ENCODE measurements around the gene BIRC6.
"Not testable (repeated sequence)": the region's sequence is repeated elsewhere in the genome, so short reads cannot be mapped to it uniquely, and the experiment has no call there.

The BIRC6 gene

GRCh38 chr2:32617599-32618189 is 260.9 kb downstream of the BIRC6 start:
- no peak for DNase-seq (ENCODE audit: low spot score)

DNA sequence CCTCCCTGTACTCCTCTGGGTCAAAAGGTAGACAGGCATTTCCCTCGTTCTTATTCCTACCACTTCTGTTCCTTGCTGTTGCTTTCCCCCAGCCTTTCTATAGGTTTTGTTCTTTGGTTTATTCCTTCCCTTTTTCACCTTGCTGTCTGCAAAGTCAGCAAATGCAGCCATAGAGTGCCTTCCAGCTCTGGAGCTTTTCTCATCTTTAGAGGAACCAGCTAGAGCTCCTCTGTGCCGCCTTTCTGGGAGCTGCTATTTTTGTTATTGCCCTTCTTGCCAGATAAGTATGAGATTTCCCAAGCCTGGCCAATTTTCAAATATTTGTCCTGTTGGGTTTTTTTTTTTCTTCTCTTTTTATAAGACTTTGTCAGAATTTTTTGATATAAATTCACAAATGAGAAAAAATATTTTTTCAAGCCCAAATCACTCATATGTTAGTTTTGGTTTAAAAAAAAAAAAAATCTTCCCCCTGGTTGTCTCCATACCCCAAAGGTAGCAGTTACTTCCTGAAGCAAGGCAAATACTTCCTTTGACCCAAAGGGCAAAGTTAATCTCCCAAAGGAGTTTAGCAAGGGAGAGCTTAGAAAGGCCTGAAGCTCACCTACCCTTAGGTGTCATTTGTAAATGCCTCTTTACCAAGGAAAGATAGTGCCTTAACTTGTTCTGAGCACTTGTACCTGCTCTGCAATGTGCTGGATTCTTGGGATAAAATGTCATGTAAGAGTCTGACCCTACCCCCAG is 265.9 kb downstream of the BIRC6 start:
- DNase-seq (ENCODE audit: low spot score) = no peak

GRCh38 chr2:32623311-32623706 is 266.5 kb downstream of the BIRC6 start:
- no peak for DNase-seq (ENCODE audit: low spot score)

GRCh38 chr2:32624812-32625211 is 268.0 kb downstream of the BIRC6 start:
- no peak for DNase-seq (ENCODE audit: low spot score)

DNA sequence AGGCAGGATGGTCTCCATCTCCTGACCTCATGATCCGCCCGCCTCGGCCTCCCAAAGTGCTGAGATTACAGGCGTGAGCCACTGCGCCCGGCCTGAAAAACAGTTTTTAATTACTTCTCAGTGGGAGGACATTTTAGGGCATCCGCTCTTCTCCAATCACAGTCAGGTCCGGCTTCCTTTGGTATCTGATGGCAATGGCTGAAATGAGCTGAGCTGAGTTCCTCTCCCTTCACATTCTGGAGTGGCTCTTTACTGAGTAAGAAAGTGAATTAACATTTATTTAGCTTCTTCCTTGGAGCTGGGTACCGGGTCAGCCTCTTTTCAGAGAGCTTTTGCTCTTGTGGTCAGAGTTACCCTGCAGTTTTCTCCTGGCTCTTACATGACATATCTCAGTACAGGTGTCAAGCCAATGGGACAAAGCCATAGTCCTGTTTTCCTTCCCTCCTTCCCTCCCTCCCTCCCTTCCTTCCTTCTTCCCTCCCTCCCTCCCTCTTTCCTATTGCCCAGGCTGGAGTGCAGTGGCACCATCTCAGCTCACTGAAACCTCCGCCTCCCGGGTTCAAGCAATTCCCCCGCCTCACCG is 269.9 kb downstream of the BIRC6 start:
- DNase-seq (ENCODE audit: low spot score) = no peak

DNA sequence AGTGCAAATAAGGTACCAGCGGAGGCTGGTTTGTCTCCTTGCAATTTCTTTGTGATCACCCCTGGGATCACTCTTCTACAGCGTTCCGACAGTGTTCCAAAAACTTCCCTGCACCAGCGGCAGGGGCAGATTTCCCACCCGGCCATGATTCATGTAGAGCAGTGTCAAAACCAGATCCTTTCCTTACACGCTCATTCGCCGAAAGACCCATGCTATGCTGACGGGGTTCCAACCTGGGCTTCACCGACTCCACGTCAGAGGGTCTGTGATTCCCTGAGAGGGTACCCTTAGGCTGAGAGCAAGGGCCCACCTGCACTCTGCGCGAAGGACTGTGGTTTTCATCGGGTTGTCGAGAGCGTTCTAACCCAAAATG is 270.6 kb downstream of the BIRC6 start:
- peak; percentile 25 for DNase-seq (ENCODE audit: low spot score)

GRCh38 chr2:32627814-32628579 is 271.2 kb downstream of the BIRC6 start, which contains the start of gene TTC27:
Gene TTC27 (plus strand): TSS chr2:32628050. CDS start chr2:32628293, 243 bp downstream.
- DNase-seq (ENCODE audit: low spot score) = peak; percentile 88

DNA sequence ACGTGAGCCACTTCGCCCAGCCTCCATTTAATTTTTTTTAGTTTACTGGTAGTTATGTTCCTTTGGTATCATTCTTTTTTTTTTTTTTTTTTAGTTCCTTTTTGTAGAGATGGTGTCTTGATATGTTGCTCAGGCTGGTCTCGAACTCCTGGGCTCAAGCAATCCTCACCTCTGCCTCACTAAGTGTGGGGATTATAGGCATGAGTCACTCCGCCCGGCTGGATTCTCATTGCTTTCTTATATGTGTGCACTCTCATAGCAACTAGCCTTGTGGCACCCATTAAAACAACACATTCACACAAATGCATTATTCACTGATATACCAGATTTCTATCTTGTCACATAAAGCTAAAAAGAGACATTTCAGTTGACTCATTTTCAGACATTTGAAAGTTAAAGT is 275.3 kb downstream of the BIRC6 start:
- no peak for DNase-seq (ENCODE audit: low spot score)

DNA sequence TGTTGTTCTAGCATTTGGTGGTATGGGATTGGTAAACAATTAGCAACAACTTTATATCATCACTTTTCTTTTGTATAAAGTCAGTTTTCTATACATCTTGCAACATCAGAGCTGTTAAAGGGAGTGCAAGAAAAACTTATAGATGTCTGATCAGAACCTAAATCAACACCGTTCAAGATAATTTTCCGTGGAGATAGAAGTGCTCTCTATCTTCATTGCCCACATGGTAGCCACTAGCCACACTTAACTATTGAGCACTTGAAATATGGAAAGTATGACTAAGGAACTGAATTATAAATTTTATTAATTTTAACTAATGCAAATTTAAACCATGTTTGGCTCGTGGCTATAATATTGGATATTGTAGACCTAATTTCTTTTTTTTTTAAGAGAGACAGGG is 276.2 kb downstream of the BIRC6 start:
- DNase-seq (ENCODE audit: low spot score) = no peak

- not testable (repeated sequence) for DNase-seq (ENCODE audit: low spot score)
These were observed 281.7 kb downstream of the BIRC6 start for GRCh38 chr2:32638548-32638947.

- no peak for DNase-seq (ENCODE audit: low spot score)
These were observed 284.4 kb downstream of the BIRC6 start for GRCh38 chr2:32641180-32641579.

DNA sequence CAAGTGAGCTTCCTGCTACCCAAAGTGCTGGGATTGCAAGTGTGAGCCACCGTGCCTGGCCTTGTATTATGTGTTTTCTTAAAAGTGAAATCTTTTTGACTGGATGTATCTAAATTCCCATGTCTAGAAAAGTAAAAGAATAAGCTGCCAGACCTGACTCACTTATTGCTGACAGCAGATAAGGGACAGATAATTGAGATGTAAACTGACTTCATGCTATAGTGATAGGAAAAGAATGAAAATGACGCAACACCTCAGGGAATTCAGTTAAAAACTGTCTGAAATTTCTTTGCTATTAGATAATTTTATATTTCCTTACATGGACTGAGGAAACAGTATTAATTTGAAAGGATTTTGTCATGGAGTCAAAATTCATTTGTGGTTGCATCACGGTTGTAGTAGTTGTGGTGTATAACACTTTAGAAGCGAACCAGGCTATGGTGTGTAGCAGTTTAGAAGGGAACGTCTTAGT is 290.4 kb downstream of the BIRC6 start:
- no peak for DNase-seq (ENCODE audit: low spot score)

GRCh38 chr2:32652555-32653209 is 295.9 kb downstream of the BIRC6 start:
- no peak for DNase-seq (ENCODE audit: low spot score)

DNA sequence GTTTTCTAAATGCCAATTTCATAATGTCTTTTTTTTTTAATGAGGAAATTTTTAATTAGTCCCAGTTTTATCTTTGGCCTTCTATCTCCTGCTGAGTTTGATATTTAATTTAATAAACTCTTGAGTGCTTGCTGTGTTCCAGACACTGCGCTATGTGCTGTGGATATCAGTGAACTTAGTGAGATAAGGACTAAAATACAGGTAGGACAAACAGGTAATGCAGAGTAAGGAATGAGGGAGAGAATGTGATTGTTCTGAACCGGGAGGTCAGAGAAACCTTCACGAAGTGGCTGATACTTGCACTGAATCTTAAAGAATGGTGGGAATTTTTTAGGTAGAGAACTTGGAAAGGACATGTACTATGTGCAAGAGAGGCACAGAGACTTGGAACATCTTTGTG is 299.2 kb downstream of the BIRC6 start:
- DNase-seq (ENCODE audit: low spot score) = no peak

DNA sequence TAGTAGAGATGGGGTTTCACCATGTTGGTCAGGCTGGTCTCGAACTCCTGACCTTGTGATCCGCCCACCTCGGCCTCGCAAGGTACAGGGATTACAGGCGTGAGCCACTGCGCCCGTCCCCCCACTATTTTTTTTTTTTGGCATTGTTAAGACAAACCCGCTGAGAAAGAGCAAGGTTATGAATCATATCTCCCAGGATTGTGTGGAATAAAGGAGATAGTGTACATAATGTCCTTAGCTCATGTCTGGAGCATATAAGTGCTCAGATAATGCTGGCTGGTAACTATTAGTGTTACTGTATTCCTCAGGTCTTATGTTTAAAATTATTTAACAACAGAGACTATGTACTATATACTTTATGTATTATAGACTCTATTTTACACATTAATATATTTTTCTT is 307.0 kb downstream of the BIRC6 start:
- no peak for DNase-seq (ENCODE audit: low spot score)

- DNase-seq (ENCODE audit: low spot score) = no peak
These were observed 309.9 kb downstream of the BIRC6 start for GRCh38 chr2:32666704-32667103.

DNA sequence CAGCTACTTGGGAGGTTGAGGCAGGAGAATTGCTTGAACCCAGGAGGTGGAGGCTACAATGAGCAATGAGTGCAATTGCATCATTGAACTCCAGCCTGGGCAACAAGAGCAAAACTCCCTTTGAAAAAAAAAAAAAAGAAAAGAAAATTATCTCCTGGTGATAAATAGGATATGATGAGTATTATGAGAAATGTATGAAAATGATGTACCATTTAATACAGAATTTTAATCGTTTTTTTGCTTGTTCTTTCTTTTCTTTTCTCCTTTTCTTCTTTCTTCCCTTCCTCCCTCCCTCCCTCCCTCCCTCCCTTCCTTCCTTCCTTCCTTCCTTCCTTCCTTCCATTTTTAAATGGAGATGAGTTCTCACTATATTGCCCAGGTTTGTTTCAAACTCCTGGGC is 311.4 kb downstream of the BIRC6 start:
- no peak for DNase-seq (ENCODE audit: low spot score)

All from kidney capillary endothelial cell (primary cell).